Neutrophil (primary cell): ENCODE measurements around the gene GFY.

Source experiments
- H3K27ac ChIP-seq: fragments of 200-600 bp; sonication (generic); 2 replicates; pipeline ENCODE4 v1.5.1; 2016; ENCODE audit warnings: mild to moderate bottlenecking, moderate library complexity
- H3K27me3 ChIP-seq: fragments of 200-600 bp; sonication (generic); 2 replicates; pipeline ENCODE4 v1.6.0; 2016; ENCODE audit warnings: mild to moderate bottlenecking
- H3K36me3 ChIP-seq: fragments of 200-600 bp; sonication (generic); 2 replicates; pipeline ENCODE4 v1.5.1; 2017
- H3K4me1 ChIP-seq, 2 experiments: fragments of 200-600 bp in 1 of 2; sonication (generic) in 1 of 2; 1 replicate in 1 of 2; 2 replicates in 1 of 2; pipeline versions ENCODE4 v1.5.1 to v1.6.1; 2013 to 2016; ENCODE audit warnings: low read depth in 1 of 2, low read length in 1 of 2, mild to moderate bottlenecking in 1 of 2, moderate library complexity in 1 of 2; ENCODE audit not compliant: control insufficient read depth in 1 of 2, insufficient read depth in 1 of 2
- H3K4me3 ChIP-seq, 2 experiments: fragments of 200-600 bp in 1 of 2; sonication (generic) in 1 of 2; 1 replicate in 1 of 2; 2 replicates in 1 of 2; pipeline ENCODE4 v1.5.1; 2013 to 2016; ENCODE audit warnings: low read depth in 1 of 2, low read length in 1 of 2, mild to moderate bottlenecking in 1 of 2, moderate library complexity in 1 of 2
- H3K9me3 ChIP-seq: fragments of 200-600 bp; sonication (generic); 2 replicates; pipeline ENCODE4 v1.5.1; 2016
- CTCF ChIP-seq: fragments of 200-600 bp; sonication (generic); IDR thresholded peaks from 2 replicates; pipeline ENCODE4 v1.5.1; 2016; ENCODE audit warnings: antibody characterized with exemption

Gene GFY

GRCh38 chr19:49400029-49400428 is 25.2 kb upstream of the GFY start:
- no peaks in the 10 kb centered on the region for H3K9me3 ChIP-seq
- no peaks in the 10 kb centered on the region for H3K4me1 ChIP-seq
- no peaks in the 10 kb centered on the region for H3K27me3 ChIP-seq
- TF ChIP-seq CTCF: no peak
- no peak overlapping the region for H3K27ac ChIP-seq
- H3K36me3 ChIP-seq: no peaks in the 10 kb centered on the region
- no peak overlapping the region for H3K4me3 ChIP-seq

- no peak for TF ChIP-seq CTCF
- Histone ChIP-seq H3K4me3 (no peak overlapping the region), H3K9me3 (no peaks in the 10 kb centered on the region), H3K4me1 (no peaks in the 10 kb centered on the region), H3K27ac (no peak overlapping the region), H3K36me3 (no peaks in the 10 kb centered on the region), H3K27me3 (no peaks in the 10 kb centered on the region)
These were observed 21.6 kb upstream of the GFY start for GRCh38 chr19:49403404-49404187.

GRCh38 chr19:49407079-49407478 is 18.1 kb upstream of the GFY start:
- TF ChIP-seq CTCF: no peak
- Histone ChIP-seq H3K4me3 (no peak overlapping the region), H3K27me3 (no peaks in the 10 kb centered on the region), H3K9me3 (no peaks in the 10 kb centered on the region), H3K27ac (no peak overlapping the region), H3K36me3 (no peaks in the 10 kb centered on the region), H3K4me1 (peaks cover 12 to 16% of the 10 kb centered on the region in 2 experiments)

GRCh38 chr19:49407482-49408015 is 17.6 kb upstream of the GFY start:
- H3K27me3 ChIP-seq: no peaks in the 10 kb centered on the region
- peaks cover 12 to 16% of the 10 kb centered on the region in 2 experiments for H3K4me1 ChIP-seq

GRCh38 chr19:49408816-49409440 is 16.3 kb upstream of the GFY start:
- H3K36me3 ChIP-seq: no peaks in the 10 kb centered on the region
- TF ChIP-seq CTCF: no peak
- no peaks in the 10 kb centered on the region for H3K9me3 ChIP-seq
- no peaks in the 10 kb centered on the region for H3K27me3 ChIP-seq
- peak overlapping the region; percentile 72 for H3K27ac ChIP-seq
- peaks cover 12 to 16% of the 10 kb centered on the region in 2 experiments for H3K4me1 ChIP-seq
- no peak overlapping the region for H3K4me3 ChIP-seq

More at GRCh38 chr19:49407482-49408015, 17.6 kb upstream of the GFY start:
- H3K27ac ChIP-seq: no peak overlapping the region
- H3K9me3 ChIP-seq: no peaks in the 10 kb centered on the region
- no peak for TF ChIP-seq CTCF
- H3K4me3 ChIP-seq: no peak overlapping the region
- no peaks in the 10 kb centered on the region for H3K36me3 ChIP-seq
